HEK293 (cell line): ENCODE data around the gene RGL2.

ENCODE experiments used
- CTCF ChIA-PET: fragments of 350-600 bp; formaldehyde crosslinking; extraction: SDS; loops from one replicate; lab custom pipeline; 2021; ENCODE audit warnings: antibody characterized with exemption; lab: Yijun Ruan, JAX
- POLR2A ChIA-PET: fragments of 300-600 bp; formaldehyde crosslinking; extraction: SDS; loops from one replicate; lab custom pipeline; 2020; ENCODE audit warnings: antibody characterized with exemption, inconsistent platforms; lab: Yijun Ruan, JAX
- H3K27ac ChIP-seq: fragments of 200-500 bp; sonication (Bioruptor generic); 2 replicates; pipeline ENCODE4 v1.5.1; 2014; ENCODE audit warnings: low read depth, low read length, control low read depth, inconsistent platforms; ENCODE audit errors: extremely low read depth
- H3K36me3 ChIP-seq, 2 experiments: fragments of 200-500 bp in 1 of 2; sonication (Bioruptor generic) in 1 of 2; 1 replicate in 1 of 2; 2 replicates in 1 of 2; pipeline ENCODE4 v1.5.1; 2014 to 2017; ENCODE audit warnings: inconsistent platforms in 2 of 2, low read length in 2 of 2; ENCODE audit not compliant: control insufficient read depth in 2 of 2, insufficient read depth in 1 of 2
- H3K4me1 ChIP-seq: fragments of 200-500 bp; sonication (Bioruptor generic); 2 replicates; pipeline ENCODE4 v1.5.1; 2014; ENCODE audit warnings: mild to moderate bottlenecking, low read length, inconsistent platforms; ENCODE audit not compliant: control insufficient read depth, insufficient read depth
- H3K4me3 ChIP-seq: 2 replicates; pipeline ENCODE4 v1.5.1; 2011; ENCODE audit warnings: low read depth, mild to moderate bottlenecking, control low read depth, low read length, moderate library complexity
- H3K9me3 ChIP-seq: fragments of 200-500 bp; sonication (Bioruptor generic); 2 replicates; pipeline ENCODE4 v1.5.1; 2014; ENCODE audit warnings: low read depth, low read length, inconsistent platforms; ENCODE audit not compliant: control insufficient read depth, insufficient read depth
- BCL11B ChIP-seq: fragments of 450-650 bp; formaldehyde crosslinking; IDR thresholded peaks from 2 replicates; pipeline ENCODE4 v1.5.1; 2016; ENCODE audit warnings: low read depth, missing biosample characterization, missing genetic modification characterization
- GLI2 ChIP-seq: fragments of 450-650 bp; formaldehyde crosslinking; IDR thresholded peaks from 2 replicates; pipeline ENCODE4; 2017; ENCODE audit warnings: missing biosample characterization, missing genetic modification characterization, low read depth, borderline replicate concordance
- KLF9 ChIP-seq: fragments of 450-650 bp; formaldehyde crosslinking; IDR thresholded peaks from 2 replicates; pipeline ENCODE4 v1.5.1; 2016; ENCODE audit warnings: missing biosample characterization, missing genetic modification characterization, low read depth
- ZBTB10 ChIP-seq: fragments of 450-650 bp; formaldehyde crosslinking; IDR thresholded peaks from 2 replicates; pipeline ENCODE4 v1.5.1; 2016; ENCODE audit warnings: missing biosample characterization, missing genetic modification characterization
- ZBTB17 ChIP-seq: fragments of 450-650 bp; formaldehyde crosslinking; IDR thresholded peaks from 2 replicates; pipeline ENCODE4 v1.5.1; 2016; ENCODE audit warnings: missing biosample characterization, missing genetic modification characterization
- ZBTB8A ChIP-seq: fragments of 450-650 bp; formaldehyde crosslinking; IDR thresholded peaks from 2 replicates; pipeline ENCODE4 v1.5.1; 2016; ENCODE audit warnings: missing biosample characterization, missing genetic modification characterization
- ZNF169 ChIP-seq: fragments of 450-650 bp; formaldehyde crosslinking; IDR thresholded peaks from 2 replicates; pipeline ENCODE4 v1.5.1; 2016; ENCODE audit warnings: missing biosample characterization, missing genetic modification characterization
- ZNF19 ChIP-seq: fragments of 450-650 bp; formaldehyde crosslinking; IDR thresholded peaks from 2 replicates; pipeline ENCODE4; 2016; ENCODE audit warnings: missing biosample characterization, missing genetic modification characterization, low read depth
- ZNF239 ChIP-seq: fragments of 450-650 bp; formaldehyde crosslinking; IDR thresholded peaks from 2 replicates; pipeline ENCODE4 v1.5.1; 2016; ENCODE audit warnings: missing biosample characterization, missing genetic modification characterization
- ZNF302 ChIP-seq: fragments of 450-650 bp; formaldehyde crosslinking; IDR thresholded peaks from 2 replicates; pipeline ENCODE4 v1.5.1; 2016; ENCODE audit warnings: missing biosample characterization, missing genetic modification characterization, low read depth
- ZNF426 ChIP-seq: fragments of 450-650 bp; formaldehyde crosslinking; IDR thresholded peaks from 2 replicates; pipeline ENCODE4 v1.5.1; 2017; ENCODE audit warnings: missing biosample characterization, missing genetic modification characterization, mild to moderate bottlenecking, inconsistent platforms, moderate library complexity
- ZNF561 ChIP-seq: fragments of 450-650 bp; IDR thresholded peaks from 2 replicates; pipeline ENCODE4 v1.5.1; 2018; ENCODE audit warnings: missing biosample characterization, missing genetic modification characterization, borderline replicate concordance
- ZNF623 ChIP-seq: fragments of 450-650 bp; formaldehyde crosslinking; IDR thresholded peaks from 2 replicates; pipeline ENCODE4 v1.5.1; 2016; ENCODE audit warnings: missing biosample characterization, missing genetic modification characterization
- ZNF692 ChIP-seq: fragments of 450-650 bp; formaldehyde crosslinking; IDR thresholded peaks from 2 replicates; pipeline ENCODE4 v1.5.1; 2016; ENCODE audit warnings: missing biosample characterization, missing genetic modification characterization
- ZNF707 ChIP-seq: fragments of 450-650 bp; formaldehyde crosslinking; IDR thresholded peaks from 2 replicates; pipeline ENCODE4 v1.5.1; 2016; ENCODE audit warnings: missing biosample characterization, missing genetic modification characterization
- ZNF76 ChIP-seq: fragments of 450-650 bp; formaldehyde crosslinking; IDR thresholded peaks from 2 replicates; pipeline ENCODE4; 2016; ENCODE audit warnings: low read depth, missing biosample characterization, missing genetic modification characterization, borderline replicate concordance
- ZNF768 ChIP-seq: fragments of 450-650 bp; formaldehyde crosslinking; IDR thresholded peaks from 2 replicates; pipeline ENCODE4 v1.5.1; 2018; ENCODE audit warnings: missing biosample characterization, mild to moderate bottlenecking, missing genetic modification characterization
- ZSCAN30 ChIP-seq: fragments of 450-650 bp; IDR thresholded peaks from 2 replicates; pipeline ENCODE4 v1.5.1; 2018; ENCODE audit warnings: missing biosample characterization, mild to moderate bottlenecking, missing genetic modification characterization, moderate library complexity

The RGL2 gene

GRCh38 chr6:33317419-33317668 lies 18.6 kb upstream of the RGL2 start:
- H3K36me3 ChIP-seq = peaks cover 14 to 41% of the 10 kb centered on the region in 2 experiments
- H3K4me1 ChIP-seq = peaks cover 25% of the 10 kb centered on the region
- CTCF ChIA-PET = interaction anchor here (0.7 to 2.9 kb wide), 6 partner anchors 16 to 90 kb away, joined by 4 to 21 read pairs (median 8); partner anchors contain the start of gene RGL2
- POLR2A ChIA-PET = interaction anchor here (0.6 to 3.3 kb wide), 31 partner anchors 9 to 1652 kb away, joined by 3 to 57 read pairs (median 5); partner anchors contain the start of genes B3GALT4, CSNK2B, CUTA and KIFC1
- peak overlapping the region; percentile 58 for H3K4me3 ChIP-seq
- TF ChIP-seq ZNF426 (tag by site-specific recombination) = no peak
- no peak for TF ChIP-seq ZNF76 (tag by site-specific recombination)
- TF ChIP-seq ZSCAN30 = no peak
- TF ChIP-seq ZNF561 = no peak
- TF ChIP-seq ZNF169 (tag by site-specific recombination) = no peak
- no peak for TF ChIP-seq ZNF302 (tag by site-specific recombination)
- no peak for TF ChIP-seq ZNF692
- no peak for TF ChIP-seq ZNF19
- TF ChIP-seq BCL11B (tag by site-specific recombination) = no peak
- TF ChIP-seq ZNF768 (tag by site-specific recombination) = no peak
- no peak overlapping the region for H3K27ac ChIP-seq
- no peaks in the 10 kb centered on the region for H3K9me3 ChIP-seq

GRCh38 chr6:33316603-33317418 lies 18.1 kb upstream of the RGL2 start:
- no peak overlapping the region for H3K27ac ChIP-seq
- CTCF ChIA-PET = interaction anchor here (1.0 to 2.8 kb wide), 3 partner anchors 17 to 37 kb away, joined by 3 to 14 read pairs (median 10); partner anchors contain the start of gene RGL2

More at GRCh38 chr6:33316603-33317418, 18.1 kb upstream of the RGL2 start:
- Histone ChIP-seq H3K4me3 (peak overlapping the region; percentile 58), H3K36me3 (peaks cover 14 to 41% of the 10 kb centered on the region in 2 experiments)
- TF ChIP-seq ZBTB8A (tag by site-specific recombination) = peak; percentile 8; the same call in 1 of the 2 replicates
- TF ChIP-seq GLI2 (tag by site-specific recombination) = no peak
- TF ChIP-seq ZBTB10 (tag by site-specific recombination) = 0 out of 2 replicates have a peak, but pooled peaks have one; percentile 26
- no peak for TF ChIP-seq ZNF623 (tag by site-specific recombination)
- peak; percentile 95; the same call in 1 of the 2 replicates for TF ChIP-seq KLF9
- TF ChIP-seq ZNF707 (tag by site-specific recombination) = no peak
- no peak for TF ChIP-seq ZNF239
- 0 out of 2 replicates have a peak, but pooled peaks have one; percentile 13 for TF ChIP-seq ZBTB17 (tag by site-specific recombination)
- TF ChIP-seq, all 188 proteins: peak for 4
- H3K4me1 ChIP-seq = peaks cover 22% of the 10 kb centered on the region
- POLR2A ChIA-PET = interaction anchor here (0.6 to 3.3 kb wide), 18 partner anchors 9 to 395 kb away, joined by 3 to 57 read pairs (median 5); partner anchors contain the start of genes B3GALT4, PFDN6, PHF1 and RGL2
- H3K9me3 ChIP-seq = no peaks in the 10 kb centered on the region
